GM12873 (cell line): ENCODE data around the gene FBXL19.

Source experiments
- CTCF ChIP-seq: IDR thresholded peaks from 2 replicates; pipeline ENCODE4 v1.5.1; 2012; ENCODE audit warnings: low read depth, mild to moderate bottlenecking, moderate library complexity, low read length, control low read depth; ENCODE audit not compliant: insufficient read depth; ENCODE audit errors: missing control alignments

Gene FBXL19

GRCh38 chr16:30985401-30986128, 62.2 kb downstream of the FBXL19 start:
- TF ChIP-seq CTCF: no peak

- no peak for TF ChIP-seq CTCF
Measured at GRCh38 chr16:30986129-30986991, 63.0 kb downstream of the FBXL19 start.

- no peak for TF ChIP-seq CTCF
Measured at GRCh38 chr16:30987581-30988190, 64.3 kb downstream of the FBXL19 start.

- no peak for TF ChIP-seq CTCF
Measured at GRCh38 chr16:30989469-30990047, 66.2 kb downstream of the FBXL19 start.

GRCh38 chr16:30990105-30990504, 66.7 kb downstream of the FBXL19 start:
- no peak for TF ChIP-seq CTCF

GRCh38 chr16:30991052-30991451, 67.7 kb downstream of the FBXL19 start:
- no peak for TF ChIP-seq CTCF
